GM11168 (cell line): Measurements from ENCODE around the gene SLC29A3.
"Not testable (repeated sequence)": the region's sequence is repeated elsewhere in the genome, so short reads cannot be mapped to it uniquely, and the experiment has no call there.

Source experiments
- in situ Hi-C: fragments of 300-500 bp; cut with MboI; formaldehyde crosslinking; loops from one replicate; pipeline ENCODE4 v1.12.0; 2022; ENCODE audit warnings: low sequenced_read_pairs; ENCODE audit not compliant: unreplicated experiment

SLC29A3 gene

DNA sequence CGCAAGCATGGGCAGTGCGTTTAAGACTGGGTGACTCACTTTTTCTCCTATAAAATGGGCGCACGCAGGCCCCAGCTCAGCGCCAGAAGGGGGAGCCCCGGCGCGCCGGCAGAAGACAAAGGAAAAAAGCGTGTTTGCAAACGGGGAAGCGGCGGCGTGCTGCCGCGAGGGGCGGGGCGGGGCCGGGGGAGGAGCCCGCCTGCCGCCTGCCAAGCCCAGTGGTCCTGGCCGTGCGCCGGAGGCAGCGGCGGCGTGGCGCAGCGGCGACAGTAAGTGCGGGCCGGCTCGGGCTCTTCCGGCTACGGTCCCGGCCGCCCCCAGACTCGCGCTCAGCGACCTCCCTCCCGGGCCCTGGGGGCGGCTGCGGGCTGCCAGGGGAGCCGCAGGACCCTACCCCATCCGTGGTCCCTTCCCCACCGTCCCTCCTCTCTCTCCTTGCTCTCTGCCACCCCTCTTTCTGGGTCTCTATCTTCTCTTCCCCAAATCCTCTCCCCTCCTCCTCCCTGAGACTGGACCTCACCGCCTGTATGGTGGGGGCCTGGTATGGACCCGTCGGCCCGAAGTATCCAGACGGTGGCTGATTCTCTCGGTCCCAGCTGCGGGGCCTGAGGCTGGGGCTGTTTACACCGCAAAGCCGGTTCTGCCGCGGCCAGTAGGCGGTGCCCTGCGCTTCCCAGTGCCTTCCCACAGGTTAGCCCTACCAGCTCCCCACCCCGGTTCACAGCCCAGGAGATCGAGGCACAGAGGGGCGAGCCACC lies at the start of gene SLC29A3:
SLC29A3 (plus strand) TSS at position 218 of the 758 bp plus-strand sequence; CDS start at position 269, 51 bp downstream.
- in situ Hi-C loops, result loop anchor here (5.0 kb wide), 1 partner anchor 63 kb away; no protein-coding TSS in a partner anchor

DNA sequence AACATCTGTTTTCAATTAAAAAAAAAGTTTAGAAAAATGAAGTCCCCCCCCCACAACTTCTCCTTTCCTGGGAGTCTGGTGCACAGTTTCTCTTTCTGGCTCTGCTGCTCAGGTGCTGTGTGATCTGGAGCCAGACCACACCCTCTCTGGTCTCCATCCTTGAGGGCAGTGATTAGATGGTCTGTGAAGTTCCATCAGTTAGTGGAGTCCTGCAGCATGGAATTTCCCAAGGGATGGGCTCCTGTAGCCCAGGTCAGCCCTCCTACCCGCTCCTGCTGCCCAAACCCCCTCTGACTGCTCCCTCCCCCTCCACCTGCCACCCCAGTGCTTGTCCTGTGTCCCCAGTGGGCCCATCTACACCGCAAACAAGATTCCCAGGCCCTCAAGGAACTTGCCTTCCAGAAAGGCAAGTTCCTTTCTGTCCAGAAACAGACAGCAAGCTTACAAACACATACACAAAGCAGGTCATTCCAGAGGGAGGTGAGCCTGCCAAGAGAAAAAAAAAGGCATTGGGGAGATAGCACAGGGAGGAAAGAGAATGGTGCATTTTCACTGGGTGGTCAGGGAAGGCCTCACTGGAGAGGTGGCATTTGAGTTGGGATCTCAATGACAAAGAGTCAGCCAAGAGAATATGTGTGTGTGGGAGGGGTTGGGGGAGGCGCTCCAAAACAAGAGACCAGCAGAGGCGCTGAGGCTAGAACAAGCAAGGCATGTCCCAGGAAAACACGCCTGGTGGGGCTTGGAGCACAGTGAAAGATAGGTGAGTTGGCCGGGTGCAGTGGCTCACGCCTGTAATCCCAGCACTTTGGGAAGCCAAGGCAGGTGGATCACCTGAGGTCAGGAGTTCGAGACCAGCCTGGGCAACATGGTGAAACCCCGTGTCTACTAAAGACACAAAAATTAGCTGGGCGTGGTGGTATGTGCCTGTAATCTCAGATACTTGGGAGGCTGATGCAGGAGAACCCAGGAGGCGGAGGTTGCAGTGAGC lies 49.5 kb upstream of the SLC29A3 start:
- in situ Hi-C loops, result no loop called here

DNA sequence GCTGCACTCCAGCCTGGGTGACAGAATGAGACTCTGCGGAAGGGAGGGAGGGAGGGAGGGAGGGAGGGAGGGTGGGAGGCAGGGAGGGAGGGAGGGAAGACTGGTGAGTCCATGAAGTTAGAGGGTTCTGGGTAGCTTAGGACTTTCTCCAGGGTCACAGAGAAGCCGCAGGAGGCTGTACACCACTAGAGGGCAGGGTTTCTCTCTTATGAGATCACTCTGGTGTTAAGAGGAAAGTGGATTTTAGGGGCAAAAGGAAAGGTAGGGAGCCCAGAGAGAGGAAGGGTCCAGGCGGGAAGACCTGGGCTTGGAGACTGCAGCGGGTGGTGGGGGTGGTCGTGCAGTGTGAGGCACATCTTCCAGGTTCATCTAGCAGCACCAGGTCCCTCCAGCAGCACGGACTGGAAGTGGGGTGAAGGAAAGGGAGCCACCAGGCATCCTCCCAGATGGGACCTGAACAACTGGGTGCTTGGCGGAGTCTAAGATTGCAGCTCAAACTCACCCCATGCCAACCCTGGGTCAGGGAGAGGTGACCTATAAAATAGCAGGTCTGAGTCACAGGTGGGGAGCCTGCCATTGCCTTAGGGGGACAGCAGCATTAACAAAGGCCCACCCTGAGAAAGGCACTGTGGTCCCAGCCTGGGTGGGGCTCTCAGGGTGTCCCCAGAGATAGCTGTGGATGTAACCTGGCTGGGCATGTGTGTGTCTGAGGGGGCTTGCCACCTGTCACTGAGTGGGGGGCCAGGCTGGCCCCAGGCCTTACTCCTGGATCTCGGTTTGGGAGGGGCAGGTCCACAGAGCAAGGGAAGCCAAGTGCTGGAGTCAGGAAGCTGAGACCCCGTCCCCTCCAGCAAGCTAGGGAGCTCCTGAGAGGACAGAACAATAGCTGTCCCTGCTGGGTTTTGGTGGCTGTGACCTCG lies 48.5 kb upstream of the SLC29A3 start:
- in situ Hi-C loops, result no loop called here

DNA sequence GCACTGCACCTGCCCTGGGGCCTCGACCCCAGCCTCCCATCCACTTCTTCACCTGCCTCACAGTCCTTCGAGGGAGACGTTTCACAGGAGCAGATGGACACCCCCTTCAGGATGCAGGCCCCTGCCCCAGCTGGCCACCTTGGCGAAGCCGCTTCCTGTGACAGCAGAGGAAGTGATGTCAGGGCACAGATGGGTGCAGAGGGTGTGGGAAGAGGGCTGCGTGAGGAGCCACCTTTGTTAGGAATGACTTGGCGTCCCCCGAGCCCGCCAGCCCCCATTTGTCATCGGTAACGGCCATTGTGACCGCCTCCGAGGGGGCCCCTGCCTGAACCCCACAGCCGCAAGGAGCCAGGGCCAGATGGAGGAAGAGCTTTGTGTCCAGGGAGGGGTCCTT lies 47.4 kb upstream of the SLC29A3 start:
- in situ Hi-C loops, result no loop called here

DNA sequence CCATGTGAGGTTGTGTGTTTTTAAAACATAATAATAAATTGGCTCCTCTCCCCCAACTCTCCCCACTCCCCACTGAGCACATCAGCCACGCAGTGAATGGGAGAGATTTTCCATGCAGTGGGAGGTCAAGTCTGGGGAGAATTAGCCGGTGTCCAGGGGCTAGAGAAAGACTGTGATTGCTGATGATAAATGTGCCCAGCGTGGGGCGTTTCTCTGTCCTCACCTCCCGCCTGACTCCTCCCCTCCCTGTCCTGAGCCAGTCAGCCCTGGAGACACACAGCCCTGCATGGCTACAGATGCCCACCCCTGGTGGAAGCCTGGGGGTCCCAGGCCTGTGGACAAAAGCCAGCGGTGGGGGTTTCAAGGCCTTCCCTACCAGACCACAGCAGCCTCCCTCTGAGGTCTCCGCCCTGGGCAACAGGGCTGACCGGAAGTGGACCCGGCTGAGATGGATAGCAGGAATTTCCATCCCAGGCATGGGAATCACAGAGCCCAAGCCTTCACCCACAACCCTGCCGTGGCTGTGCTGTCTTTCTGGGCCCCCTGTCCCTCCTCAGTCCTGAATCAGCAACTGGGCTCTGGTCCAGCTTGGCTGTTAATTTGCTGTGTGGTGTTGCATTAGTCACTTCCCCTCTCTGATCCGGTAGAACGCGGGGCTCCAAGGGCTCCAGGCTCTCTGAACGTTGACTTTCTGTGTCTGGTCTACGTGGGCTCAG lies 46.8 kb upstream of the SLC29A3 start:
- in situ Hi-C loops, result no loop called here

DNA sequence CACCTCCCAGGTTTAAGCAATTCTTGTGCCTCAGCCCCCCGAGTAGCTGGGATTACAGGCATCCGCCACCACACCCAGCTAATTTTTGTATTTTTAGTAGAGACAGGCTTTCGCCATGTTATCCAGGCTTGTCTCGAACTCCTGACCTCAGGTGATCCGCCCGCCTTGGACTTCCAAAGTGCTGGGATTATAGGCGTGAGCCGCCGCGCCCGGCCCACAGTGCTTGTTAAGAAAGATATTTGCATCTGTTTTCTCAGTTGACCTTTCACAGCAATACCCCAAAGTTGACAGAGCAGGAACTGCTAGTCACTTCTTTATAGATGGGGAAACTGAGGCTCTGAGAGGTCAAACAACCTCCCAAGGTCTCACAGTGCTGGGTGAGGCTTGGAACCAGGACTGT lies 46.1 kb upstream of the SLC29A3 start:
- in situ Hi-C loops, result not testable (repeated sequence)

DNA sequence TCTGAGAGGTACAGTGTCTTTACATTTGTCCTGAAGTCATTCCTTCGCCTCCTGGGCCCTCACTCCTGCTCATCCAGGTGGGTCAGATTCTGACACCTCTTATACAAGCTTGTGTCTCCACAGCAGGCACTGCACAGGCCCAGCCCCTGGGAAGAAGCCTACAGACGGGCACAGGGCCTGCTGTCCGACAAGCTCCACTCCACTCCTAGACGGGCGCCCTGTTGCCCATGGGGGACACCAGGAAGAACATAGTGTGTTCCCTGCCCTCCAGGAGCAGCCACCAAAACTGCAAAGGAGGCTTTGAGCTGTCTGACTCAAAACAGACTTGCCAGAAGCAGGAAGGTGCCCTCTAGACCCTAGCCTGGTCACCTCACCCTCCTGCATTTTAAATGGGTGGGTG lies 45.6 kb upstream of the SLC29A3 start:
- in situ Hi-C loops, result no loop called here

DNA sequence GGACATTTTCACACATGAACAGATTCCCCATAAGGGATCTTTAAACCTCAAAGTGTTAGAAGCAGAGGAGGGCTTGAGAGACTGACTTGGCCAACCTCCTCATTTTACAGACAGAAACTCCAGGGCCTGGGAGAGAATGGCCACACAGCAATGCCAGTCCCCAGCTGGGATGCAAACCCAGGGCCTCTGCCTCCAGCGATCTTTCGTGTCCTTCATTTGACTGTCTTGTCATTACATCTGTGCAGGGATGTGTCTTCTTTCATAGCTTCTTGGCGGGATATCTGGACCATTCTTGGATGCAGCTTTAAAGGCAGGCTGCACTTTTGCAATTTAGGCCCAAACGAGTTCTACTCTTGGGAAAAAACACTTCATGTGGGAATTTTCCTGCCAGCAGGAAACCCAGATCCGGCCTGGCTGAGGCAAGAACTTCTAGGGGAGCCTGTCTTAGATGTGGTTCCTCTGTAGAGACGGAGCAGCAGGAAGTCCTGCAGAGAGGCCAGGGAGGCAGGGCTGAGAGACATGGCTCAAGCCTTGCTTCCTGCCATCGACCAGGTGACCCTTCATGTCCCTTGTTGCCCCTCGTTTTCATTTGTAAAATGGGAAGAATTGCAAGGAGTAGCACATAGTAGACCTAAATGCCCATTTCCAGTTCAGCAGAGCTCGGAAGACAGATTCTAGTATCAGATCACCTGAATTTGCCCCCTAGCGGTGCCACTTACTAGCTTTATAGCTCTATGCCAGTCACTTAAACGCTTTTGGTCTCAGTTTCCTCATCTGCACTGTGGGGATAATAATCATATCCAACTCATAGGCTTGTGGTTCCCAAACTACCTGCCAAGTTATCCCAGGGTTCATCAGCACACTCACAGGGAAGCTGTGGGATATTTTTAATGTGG lies 43.9 kb upstream of the SLC29A3 start:
- in situ Hi-C loops, result no loop called here

DNA sequence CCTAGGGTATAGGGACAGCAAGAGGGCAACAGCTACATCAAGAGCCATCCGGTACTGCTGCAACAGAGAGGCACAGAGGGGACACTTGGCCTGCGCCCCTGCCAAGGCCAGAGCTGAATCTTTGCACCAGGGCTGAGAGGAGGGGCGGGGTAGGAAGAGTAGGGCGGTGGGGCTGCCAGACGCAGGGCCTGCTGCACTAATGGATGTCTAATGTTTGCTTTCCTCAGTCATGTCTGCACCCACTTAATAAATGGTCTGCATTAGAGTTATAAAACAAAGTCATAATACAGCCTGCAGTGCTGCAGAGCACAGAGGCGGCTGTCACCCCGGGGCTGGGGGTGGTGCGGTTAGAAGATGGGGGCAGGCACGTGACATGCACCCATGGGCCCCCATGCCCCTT lies 42.2 kb upstream of the SLC29A3 start:
- in situ Hi-C loops, result no loop called here

DNA sequence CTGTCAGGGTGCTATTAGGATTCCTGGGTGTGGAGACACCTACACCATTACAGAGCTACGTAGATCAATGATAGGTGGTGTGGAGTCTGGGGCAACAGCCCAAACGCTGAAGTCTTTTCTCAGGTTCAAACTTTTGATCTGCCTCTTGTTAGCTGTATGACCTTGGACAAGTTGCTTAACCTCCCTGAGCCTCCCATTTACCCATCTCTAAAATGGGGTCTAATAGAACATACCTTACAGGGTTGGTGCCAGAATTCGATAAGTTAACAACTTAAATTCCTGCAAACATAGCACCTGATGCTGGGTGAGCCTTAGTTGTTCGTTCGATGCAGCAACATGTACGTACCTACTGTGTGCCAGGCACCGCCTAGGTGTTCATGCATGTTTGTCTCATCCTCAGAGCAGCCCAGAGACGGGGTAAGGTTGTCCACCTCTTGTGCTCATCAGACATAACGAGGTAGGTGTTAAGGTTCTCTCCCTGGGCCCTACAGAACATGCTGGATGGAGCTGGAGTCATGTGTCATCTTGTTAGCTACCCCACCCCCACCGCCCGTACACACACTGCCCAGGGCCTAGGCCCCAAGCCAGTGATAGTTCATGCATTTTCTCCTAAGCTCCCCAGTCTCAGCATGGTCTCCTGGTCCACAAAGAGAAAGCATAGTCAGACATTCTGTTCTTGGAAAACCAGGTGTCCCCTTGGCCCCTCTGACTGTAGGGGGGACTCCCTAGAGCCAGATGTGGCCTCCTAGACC lies 41.0 kb upstream of the SLC29A3 start:
- in situ Hi-C loops, result no loop called here

DNA sequence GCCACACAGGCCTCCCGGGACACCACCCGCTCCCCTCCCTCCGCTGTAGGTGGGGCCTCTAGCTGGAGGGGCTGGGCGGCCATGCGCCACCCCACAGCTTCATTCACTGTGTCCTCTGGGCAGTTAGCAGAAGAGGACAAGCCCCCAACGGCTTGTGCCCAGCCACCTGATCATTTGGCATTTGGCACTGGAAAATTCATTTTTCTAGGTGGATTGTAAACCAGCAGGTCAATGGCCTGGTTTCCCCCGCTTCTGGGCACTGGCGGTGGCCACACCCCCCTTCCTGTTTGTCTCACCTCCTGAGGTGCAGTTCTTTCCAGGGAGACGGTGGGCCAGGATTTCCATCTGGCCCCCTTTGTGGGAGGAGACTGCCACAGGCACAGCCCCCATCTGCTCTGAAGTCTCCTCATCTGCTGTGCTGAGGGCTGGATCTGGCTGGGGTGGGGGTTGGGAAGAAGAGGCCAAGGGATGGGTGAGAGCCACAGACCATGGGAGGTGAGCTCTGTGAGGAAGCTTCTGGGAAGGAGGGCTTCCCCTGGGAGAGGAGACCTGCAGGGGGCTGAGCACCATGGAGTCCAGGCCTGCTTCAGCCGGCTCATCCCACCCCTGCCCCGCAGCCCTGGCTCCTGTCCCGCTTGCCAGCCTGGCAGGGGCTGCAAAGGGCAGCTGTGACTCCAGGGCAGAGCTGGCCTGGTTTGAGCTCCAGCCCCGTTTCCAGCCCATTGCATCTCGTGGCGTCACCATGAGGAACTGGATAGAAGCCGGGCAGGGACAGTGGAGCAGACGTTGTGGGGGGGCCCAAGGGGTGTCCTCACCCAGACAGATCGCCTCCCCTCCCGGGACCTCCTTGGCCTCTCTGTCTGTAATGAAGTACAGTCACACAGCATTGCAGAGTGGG lies 40.1 kb upstream of the SLC29A3 start:
- in situ Hi-C loops, result no loop called here

DNA sequence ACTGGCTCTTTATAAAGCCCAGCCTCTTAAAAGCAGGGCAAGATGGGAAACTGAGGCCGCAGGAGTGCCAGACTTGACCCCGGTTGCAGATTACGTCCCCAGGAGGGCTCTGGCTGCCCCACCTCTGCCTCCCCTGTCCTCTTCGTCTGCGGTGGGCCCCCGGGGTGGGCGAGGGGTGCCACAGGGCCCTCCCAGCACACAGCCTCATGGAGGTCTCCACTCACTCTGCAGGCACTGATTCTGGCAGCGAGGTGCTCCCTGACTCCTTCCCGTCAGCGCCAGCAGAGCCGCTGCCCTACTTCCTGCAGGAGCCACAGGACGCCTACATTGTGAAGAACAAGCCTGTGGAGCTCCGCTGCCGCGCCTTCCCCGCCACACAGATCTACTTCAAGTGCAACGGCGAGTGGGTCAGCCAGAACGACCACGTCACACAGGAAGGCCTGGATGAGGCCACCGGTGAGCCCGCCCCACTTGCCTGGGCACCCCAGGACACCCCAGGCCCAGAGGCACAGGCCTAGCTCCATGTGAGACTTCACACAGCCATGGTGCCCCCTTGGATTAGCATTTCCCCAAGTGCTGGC lies 39.4 kb upstream of the SLC29A3 start:
- in situ Hi-C loops, result no loop called here

DNA sequence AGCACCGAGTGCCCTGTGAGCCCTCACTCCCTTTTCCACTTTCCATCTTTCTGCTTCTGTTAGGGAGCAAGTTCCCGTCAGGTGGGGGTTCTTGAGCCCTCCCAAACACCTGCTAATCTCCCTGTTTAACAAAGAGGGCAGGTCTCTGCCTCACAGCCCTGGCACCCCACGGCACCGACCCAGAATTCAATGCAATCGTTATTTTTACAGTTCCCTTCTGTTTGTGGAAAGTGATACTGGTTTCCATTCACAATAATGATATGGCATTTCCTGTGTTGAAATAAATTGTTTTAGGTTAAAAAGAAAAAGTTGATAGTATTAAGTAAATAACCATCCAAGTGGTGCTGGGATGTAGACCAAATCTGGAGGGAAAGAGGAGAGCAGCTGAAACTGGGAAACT lies 38.8 kb upstream of the SLC29A3 start:
- in situ Hi-C loops, result no loop called here

DNA sequence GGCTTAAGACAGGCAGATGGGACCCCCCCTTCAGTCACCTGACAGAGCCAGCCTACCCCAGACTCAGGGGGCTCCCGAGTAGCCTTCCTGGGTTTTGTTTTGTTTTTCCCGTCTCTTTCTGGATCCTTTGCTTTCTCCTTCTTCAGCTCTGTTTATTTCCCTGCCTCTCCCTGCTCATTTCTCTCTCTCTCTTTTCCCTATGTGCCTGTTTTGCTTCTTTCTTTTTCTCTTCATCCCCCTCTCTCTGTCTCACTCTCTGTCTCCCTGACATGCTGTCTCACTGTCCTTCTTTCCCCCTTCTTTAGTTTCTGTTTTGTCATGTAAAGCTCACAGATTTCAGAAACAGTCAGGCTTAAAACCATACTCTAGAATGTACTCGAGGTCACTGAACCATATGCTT lies 38.2 kb upstream of the SLC29A3 start:
- in situ Hi-C loops, result no loop called here

DNA sequence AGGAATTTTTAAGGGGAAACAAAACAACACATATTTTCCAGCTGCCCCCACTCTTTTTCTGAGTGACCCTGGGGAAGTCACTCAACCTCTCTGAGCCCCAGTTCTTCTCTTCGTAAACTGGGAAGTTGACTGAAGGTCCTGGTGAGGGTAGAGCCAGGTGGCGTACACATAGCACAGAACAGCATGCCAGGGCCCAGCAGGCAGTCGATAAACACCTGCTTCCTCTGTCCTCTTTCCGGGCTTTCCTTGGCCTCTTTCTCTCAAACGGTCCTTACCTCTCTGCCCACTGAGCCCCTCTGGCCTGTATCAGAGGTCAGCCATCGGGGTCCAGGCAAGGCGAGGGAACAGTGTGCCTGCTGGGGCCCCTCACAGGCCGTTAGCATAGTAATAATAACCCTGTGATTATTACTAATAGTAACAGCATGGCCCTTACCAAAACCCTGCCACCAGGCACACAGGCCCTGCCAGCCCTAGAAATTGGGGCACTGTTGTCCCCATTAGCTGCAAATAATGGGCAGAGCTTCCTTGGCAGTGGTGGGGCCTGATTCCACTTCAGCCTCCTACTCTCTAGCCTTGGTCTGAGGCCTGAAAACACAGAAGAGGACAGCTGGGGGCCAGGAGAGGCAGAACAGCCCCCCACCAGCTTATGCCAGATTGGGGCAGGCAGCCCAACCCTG lies 37.3 kb upstream of the SLC29A3 start:
- in situ Hi-C loops, result no loop called here

DNA sequence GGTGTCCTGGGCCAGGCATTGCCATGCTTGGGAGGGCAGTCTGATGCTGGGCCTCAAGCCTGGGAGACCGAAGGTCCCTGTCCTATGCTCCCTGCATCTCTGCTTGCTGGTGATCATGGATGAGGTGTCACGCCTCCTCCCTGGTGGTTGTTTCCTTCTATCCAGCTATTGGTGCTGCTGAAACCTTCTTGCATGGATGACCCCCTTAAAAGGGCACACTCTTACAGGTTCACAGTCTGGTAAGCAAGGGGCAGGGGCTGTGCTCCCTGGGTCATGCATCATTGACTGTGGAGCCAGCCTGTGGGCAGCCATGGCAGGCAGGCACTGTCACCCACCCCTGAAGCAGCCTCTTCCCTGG lies 36.8 kb upstream of the SLC29A3 start:
- in situ Hi-C loops, result no loop called here
